Stimulated activated CD8-positive, alpha-beta memory T cell treated with anti-CD3 and anti-CD28 coated beads, Interleukin-7, amount 100 ng/mL, for 4 hours (primary cell): ENCODE results near the gene VN1R5.
"Not testable (repeated sequence)": the region's sequence is repeated elsewhere in the genome, so short reads cannot be mapped to it uniquely, and the experiment has no call there.

Source experiments
- DNase-seq, 2 donors: peaks; one replicate each; pipeline ENCODE4 v3.0.0-alpha.2; 2020; ENCODE audit warnings: low read depth in 2 of 2

VN1R5 gene

GRCh38 chr1:247273013-247273412 is 17.1 kb downstream of the VN1R5 start:
- DNase-seq = no peak

- no peak for DNase-seq
Measured at GRCh38 chr1:247274605-247275256, 18.9 kb downstream of the VN1R5 start.

DNA sequence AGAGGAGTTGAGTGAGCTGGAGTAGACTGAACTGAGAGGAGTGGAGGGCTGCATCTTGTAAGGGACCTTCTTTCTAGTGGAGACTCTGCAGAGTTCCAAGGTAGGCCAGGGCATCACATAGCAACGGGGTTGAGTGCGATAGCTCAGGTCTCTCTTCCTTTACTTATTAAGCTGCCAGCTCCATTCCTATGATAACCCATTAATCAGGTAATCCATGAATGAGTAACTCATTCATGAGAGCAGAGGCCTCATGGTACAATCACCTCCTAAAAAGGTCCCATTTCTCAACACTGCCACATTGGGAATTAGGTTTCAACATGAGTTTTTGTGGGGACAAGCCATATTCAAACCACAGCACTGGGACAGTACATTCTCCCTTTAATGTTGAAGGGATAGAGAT is 21.3 kb downstream of the VN1R5 start:
- no peak for DNase-seq

GRCh38 chr1:247281001-247281574 is 25.2 kb downstream of the VN1R5 start:
- no peak for DNase-seq

DNA sequence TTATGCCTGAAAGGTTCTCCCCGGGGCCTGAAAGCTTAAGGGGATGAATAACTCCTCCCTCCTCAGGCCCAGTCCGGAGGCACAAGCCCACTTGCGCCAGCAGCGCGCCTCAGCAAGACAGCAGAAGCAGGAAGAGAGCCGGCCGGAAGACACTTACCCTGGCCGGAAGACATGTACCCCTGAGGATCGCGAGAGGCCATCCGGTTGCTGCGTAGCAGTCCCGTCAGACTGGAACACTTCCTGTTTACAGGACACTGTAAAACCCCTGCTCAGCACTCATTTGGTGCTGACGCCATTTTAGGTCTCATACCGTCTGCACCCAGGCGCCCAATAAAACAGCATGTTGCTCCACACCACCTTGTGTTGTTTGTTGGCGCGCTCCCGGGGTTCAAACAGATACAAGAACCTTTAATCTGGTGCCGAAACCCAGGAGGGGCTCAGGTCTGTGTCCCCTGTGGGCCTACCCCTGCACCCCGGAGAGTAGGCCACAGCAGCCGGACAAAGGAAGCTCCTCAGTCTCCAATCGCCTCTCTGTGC is 30.3 kb downstream of the VN1R5 start:
- no peak for DNase-seq

- no peak for DNase-seq
Measured at GRCh38 chr1:247287460-247287859, 31.6 kb downstream of the VN1R5 start.

- no peak for DNase-seq
Measured at GRCh38 chr1:247288341-247288740, 32.5 kb downstream of the VN1R5 start.

DNA sequence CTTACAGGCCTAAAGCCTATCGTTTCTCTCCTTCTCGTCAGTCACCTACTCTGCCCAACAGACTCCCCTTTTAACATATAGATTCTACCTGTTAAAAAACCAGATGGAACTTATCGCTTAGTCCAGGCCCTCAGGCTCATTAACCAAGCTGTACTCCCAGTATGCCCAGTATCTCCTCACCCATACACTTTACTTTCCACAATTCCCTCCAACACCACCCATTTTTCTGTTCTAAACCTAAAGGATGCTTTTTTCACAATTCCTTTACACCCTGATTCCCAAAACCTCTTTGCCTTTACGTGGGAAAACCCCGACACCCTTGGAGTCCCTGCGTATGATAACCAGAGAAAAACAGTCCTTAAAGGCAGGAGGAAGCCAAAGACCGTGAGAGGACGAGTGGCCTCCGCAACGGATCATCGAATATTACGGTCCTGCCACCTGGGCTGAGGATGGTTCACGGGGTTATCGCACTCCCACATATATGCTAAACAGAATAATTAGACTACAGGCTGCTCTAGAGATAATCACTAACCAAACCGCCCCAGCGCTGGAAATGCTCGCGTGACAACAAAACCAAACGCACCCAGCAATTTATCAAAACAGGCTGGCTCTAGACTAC is 33.5 kb downstream of the VN1R5 start:
- DNase-seq = not testable (repeated sequence)

GRCh38 chr1:247290576-247290975 is 34.7 kb downstream of the VN1R5 start:
- DNase-seq = no peak

DNA sequence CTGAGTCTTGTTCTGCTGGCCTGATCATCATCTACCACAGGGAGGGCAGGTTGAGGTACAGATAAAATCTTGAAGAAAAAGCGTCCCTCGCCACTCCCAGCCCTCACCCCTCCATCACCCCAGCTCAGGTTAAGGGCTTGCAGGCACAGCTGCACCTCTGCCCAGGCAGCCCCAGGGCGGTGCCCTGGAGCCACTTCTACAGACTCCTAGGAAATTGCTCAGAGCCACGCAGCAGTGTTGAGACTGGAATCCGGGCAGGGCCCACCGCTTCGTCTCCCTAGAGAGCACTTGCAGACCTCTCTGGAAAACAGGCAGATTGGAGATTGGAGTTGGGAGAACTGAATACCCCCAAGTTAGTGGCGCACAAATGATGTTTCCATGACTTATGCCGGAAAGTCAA is 35.3 kb downstream of the VN1R5 start:
- DNase-seq = no peak

GRCh38 chr1:247291833-247292561 is 36.1 kb downstream of the VN1R5 start:
- no peak for DNase-seq

DNA sequence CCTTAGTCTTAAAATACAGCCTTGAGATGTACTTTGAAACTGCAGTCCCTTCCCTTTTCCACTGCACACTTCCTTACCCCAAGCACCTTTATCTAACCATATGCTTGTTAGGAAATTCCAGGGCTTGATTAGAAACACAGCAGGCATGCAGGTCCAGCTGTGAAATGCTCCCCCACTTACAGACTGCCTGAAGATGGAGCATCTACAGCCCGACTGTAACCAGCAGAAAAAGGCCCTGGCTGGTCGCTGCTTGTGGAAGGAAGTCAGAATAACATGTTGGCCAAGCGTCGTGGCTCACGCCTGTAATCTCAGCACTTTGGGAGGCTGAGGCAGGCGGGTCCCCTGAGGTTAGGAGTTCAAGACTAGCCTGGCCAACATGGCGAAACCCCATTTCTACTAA is 37.2 kb downstream of the VN1R5 start:
- no peak for DNase-seq

- no peak for DNase-seq
Measured at GRCh38 chr1:247294282-247294681, 38.4 kb downstream of the VN1R5 start.

- no peak for DNase-seq
Measured at GRCh38 chr1:247295274-247295684, 39.4 kb downstream of the VN1R5 start.

DNA sequence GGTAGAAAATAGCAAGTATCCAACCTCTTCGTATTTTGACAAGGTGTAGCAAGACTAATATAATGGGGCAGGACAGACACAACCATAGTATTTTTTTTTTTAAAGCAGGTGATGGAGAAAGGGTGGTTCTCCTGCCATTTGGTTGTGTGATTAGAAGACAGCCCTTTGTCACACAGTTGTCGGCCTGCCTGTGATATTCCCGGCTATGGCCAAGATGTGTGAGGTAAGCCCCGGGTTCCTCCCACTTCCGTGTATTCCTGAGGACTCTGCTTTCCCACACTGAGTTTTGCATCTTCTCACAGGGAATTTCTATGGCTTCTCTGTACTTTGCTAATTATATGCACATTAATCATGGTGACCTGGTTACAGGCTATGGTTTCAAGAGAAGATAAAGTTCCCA is 39.9 kb downstream of the VN1R5 start:
- DNase-seq = no peak

GRCh38 chr1:247296599-247297180 is 40.8 kb downstream of the VN1R5 start:
- DNase-seq = no peak

DNA sequence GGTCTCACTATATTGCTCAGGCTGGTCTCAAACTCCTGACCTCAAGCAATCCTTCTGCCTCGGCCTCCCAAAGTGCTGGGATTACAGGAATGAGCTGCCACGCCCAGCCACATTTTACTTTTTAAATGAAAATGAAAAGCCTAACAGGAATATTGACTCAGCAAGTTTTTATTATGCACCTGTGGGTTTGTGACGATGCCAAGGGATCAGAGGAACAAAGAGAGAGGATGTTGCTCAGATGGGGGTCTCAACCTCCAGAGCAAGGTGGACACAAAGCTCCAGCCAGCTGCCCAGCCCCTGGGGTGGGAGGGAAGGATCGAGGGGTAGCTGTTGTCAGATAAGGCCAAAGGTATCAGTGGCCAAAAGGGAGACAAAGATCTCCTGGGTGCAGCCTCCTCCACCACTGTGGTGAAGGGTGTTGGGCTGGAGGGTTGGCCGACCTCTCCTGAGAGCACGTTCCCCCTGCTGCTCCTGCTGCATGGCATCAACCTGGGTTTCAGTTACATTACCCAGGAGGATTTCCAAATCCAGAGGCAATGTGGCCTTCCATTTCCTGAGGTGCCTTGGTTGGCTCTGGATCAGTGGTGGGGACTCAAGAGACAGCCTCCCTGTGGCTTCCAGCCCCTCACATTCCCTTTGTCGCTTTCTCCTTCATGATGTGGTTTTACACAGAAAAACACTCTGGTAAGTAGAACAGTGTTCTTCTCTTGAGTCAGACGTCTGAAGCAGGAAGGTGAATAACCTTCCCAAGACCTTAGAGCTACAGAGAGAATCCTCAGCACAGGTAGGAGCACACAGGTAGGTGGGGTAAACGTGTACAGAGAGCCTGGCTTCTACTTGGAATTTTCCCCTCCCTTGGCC is 41.6 kb downstream of the VN1R5 start:
- no peak for DNase-seq

DNA sequence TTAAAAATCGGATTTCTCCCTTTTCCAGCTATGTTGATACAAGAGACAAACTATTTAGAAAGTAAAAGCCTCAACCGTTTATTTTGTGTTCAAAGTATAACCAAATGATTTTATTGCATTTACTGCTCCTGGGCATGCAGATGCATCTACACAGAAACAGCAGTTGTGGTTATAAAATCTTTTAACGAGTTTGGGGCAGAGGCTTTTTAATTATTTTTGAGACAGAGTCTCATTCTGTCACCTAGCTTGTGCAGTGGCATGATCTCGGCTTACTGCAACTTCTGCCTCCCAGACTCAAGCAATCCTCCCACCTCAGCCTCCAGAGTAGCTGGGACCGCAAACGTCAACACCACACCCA is 42.2 kb downstream of the VN1R5 start:
- DNase-seq = no peak

- no peak for DNase-seq
Measured at GRCh38 chr1:247298701-247299100, 42.8 kb downstream of the VN1R5 start.

DNA sequence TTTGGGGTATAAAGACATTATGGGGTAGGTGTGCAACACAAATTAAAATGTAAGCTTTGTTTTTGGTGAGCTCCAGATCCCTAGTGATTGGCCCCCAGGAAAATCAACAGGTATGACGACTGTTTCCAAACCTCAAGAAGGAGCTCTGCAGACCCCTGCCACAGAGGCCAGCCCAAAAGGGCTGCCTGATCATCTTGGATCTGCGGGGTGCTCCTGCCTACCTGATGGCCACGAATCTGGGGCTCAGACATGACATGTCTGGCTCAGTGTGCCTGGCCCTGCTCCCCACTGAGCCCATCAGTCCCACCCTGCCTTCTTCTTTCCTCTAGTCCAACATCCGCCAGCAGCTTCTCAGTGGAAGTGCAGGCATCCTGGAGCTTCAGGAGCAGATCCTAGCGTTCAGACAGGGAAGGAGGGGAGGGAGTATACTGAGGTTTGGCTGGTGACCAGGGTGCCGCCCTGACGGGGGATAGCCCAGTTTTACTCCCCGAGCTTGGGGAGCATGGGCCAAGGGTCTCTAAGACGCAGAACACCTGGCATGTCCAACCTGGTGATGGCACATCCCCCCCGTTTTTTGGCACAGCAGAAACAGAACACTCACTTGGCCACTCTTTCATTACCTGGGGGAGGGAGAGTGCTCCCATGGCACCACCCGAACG is 44.0 kb downstream of the VN1R5 start:
- DNase-seq = no peak
